Hematopoietic multipotent progenitor cell treated with erythropoietin and hydrocortisone succinate and interleukin-3 and kit ligand, for 6 days (in vitro differentiated cells): ENCODE data around the gene PODXL.
"Not testable (repeated sequence)": the region's sequence is repeated elsewhere in the genome, so short reads cannot be mapped to it uniquely, and the experiment has no call there.

ENCODE experiments used
- DNase-seq: peaks from one replicate; pipeline ENCODE4 v3.0.0-alpha.2; 2015

PODXL gene

GRCh38 chr7:131508754-131509486 lies 47.5 kb downstream of the PODXL start:
- DNase-seq = no peak

GRCh38 chr7:131507592-131508331 lies 48.7 kb downstream of the PODXL start:
- peak; percentile 85 for DNase-seq

DNA sequence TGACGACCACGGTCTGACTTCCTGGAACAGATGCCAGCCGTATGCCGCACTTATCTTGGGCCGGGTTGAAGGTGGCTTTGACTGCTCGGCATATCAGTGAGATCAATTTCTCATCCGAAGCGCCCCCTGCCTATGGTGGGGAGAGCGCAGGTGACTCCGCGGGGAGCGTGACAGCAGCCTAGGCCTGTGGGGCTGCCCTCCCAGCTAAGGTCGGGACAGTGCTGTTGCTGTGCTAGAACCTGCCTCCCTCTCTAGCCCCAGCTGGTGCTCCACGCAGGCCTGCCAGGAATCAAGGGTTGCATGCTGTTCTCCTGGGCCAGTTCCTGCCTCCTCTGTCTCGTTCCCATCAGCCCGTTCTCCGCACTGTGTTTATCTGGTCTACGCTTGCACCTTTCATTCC lies 49.8 kb downstream of the PODXL start:
- DNase-seq = no peak

DNA sequence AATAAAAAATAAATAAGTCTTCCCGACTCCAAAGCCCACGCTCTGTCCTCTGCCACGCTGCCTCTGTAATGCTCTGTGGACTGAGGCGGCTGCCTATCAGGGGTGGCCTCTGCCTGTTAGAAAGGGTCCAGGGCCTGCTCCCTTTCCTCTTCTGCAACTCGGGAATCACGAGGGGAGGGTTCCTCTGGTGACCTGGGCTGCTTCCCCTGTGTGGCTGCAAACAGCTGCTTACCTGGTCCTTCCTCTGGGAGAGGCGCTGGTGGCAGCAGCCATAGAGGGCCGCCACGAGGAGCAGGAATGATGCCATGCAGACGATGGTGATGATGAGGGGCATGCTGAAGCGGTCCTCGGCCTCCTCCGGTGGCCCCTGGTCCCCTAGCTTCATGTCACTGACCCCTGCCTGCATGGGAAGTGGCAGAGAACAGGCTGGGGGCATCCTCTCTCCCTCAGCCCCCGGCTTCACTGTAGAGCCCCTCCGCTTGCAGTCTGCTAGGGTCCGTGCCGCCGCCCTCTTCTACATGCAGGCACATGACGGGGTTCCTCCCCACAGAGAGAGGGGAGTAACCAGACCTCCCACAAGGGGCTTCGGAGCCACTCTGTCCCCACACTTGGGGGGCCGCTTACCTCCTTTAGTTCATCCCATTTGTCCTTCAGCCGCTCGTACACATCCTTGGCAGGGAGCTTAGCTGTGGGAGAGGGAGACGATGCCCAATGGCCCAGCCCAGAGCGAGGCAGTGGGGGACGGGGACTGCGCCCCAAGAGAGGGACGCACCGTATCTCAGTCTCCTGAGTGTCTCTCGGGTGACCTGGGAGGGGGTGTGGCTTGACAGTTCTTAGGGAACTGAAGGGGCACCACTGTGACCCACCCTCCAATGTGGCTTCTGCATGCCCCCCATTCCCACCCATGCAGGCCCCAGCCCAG lies 50.5 kb downstream of the PODXL start:
- DNase-seq = no peak

DNA sequence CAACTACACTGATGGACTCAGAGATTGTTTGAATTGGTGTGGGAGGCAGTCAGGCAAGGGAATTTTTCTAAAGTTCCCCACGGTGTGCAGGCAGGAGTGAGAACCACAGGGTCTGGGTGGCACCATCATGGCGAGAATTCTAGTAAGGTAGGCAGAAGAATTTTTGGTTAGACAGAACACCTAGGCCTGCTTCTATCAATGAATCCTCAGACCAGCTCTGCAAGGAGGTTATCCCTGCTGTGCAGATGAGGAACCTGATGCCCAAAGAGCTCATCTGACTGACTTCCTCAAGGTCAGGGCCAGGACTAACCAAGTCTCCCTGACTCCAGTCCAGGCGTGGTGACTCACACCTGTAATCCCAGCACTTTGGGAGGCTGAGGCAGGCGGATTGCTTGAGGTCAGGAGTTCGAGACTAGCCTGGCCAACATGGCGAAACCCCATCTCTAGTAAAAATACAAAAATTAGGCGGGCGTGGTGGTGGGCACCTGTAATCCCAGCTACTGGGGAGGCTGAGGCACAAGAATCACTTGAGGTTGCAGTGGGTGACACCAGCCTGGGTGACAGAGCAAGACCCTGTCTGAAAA lies 51.3 kb downstream of the PODXL start:
- not testable (repeated sequence) for DNase-seq

- no peak for DNase-seq
Observed at GRCh38 chr7:131504157-131504899, 52.1 kb downstream of the PODXL start.

DNA sequence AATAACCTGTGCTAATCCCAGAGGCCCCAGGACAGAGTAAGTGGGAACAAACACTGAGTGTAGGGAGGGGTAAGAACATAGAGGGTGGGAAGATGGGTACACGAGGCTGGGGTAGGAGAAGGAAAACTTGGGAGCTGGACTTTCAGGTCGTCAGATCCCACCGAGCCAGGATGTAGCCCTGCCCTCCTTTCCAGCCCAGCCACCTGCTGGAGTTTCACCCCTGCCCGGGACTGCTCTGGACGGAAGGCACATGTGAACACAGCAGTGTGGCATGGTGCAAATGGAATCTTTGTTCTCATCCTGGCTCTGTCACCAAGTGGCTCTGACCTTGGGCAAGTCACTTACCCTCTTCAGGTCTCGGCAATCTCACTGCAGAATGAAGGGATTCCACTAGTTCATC lies 52.8 kb downstream of the PODXL start:
- no peak for DNase-seq

- peak; percentile 54 for DNase-seq
Observed at GRCh38 chr7:131502810-131503508, 53.5 kb downstream of the PODXL start.

GRCh38 chr7:131501930-131502685 lies 54.3 kb downstream of the PODXL start:
- DNase-seq = no peak

GRCh38 chr7:131501422-131501821 lies 55.0 kb downstream of the PODXL start:
- peak; percentile 49 for DNase-seq

DNA sequence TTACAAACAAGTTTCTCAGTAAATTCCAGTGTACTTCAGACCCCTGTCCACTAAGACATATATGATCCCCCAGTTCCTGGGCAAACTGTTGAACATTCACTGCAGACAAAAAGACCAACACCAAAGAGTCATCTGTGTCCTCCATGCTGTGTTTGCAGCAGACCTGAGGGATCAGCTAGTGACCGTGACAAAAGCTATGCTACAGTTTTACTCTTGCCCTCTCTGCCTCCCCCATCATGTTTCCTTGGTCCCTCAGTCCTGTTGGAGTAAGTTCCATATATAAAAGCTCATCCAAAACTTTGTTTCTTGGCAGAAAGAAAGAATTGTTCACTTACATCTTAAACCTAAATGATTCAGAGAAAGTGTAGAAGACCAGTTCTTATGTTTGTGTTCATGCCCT lies 56.1 kb downstream of the PODXL start:
- DNase-seq = no peak

DNA sequence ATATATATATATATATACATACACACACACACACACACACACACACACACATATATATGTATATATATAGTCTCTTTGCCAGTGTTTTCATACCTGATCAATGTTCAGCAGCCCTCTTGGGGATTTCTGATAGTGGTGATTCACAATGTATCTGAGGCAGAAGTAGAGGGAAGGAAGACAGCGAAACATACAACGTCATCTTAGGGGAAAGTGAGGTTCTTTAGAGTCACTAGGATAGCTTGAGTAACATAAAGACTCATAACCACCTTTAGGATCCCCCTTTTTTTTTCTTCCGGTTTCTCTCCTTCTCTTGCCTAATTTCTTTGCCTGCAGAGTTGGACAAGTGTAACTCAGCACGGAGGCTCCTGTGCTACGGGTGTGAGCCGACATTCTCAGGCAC lies 56.6 kb downstream of the PODXL start:
- DNase-seq = no peak

DNA sequence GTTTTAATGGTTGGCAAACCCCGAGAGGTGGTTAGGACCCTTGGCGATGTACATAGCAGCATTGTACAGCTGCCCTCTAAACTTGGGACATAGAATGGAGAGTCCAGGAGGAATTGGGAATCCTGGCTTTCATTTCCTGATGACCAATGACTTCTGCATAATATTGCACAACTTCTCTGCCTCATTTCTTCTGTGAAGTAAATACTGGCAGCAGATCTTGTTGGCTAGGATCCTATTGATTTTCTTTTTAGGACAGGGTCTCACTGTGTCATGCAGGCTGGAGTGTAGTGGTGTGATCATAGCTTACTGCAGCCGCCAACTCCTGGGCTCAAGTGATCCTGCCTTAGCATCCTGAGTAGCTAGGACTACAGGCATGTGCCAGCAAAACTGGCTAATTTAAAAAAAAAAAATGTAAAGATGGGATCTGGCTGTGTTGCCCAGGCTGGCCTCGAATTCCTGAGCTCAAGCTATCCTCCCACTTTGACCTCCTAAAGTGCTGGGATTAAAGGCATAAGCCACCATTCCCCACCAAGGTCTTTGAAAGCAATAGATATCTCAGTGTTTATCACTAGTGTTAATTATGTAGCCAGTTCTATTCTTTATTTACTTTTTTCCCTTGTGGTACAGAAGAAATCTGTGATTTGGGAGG lies 58.1 kb downstream of the PODXL start:
- no peak for DNase-seq

- DNase-seq = no peak
Observed at GRCh38 chr7:131497454-131497853, 59.0 kb downstream of the PODXL start.

DNA sequence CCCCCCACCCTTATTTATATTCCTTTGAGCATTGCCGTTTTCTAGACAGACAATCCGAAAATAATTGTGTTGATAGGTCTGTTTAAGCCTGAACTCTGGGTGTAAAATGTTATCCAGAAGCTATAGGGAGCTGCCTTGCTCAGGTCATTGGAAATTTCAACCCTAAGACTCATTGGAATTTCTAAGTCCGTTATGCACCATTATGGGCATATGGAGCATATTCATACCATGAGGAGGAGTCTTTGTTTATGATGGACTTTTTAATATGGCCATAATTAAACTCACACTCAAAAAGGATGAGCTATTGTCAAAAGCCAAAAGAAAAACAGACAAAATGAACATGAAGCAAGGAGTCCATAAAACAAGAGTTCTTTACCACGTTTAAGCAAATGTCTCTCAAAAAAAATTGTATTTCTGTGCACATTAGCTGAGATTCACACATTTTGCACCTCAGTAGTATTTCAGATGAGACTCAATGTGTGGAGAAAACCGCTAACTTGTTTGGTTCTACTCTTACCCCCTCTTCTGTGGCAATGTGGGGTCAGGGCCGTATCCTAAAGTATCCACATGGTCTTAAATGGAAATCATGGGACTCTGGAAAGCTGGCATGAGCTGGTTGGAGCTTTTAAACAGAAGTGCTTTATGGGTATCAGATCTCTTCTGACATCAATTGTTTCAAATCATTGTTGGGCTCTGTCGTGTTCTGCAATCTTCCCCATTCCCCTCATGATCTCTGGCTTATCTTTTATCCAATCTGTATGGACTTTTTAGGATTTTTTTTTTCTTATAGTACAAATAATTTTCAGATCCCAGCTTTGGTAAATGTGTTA lies 60.5 kb downstream of the PODXL start:
- DNase-seq = no peak

DNA sequence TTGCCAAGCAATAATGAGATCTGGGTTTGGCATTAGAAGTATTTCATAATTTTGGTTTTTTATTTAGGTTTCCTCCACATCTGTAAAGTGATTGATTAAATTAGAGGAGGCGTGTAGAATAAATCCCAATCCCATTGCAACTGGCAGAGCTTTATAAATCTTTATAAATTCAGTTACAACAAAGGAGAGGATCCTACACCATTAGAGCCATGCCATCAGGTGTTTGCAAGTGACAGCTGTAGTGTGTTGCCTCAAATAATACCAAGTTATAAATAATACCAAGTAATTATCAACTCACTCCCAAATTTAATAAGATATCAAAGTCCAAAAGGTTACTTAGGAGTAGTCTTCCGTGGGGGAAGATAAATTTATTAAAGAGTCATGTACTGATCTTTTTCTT lies 62.2 kb downstream of the PODXL start:
- no peak for DNase-seq

DNA sequence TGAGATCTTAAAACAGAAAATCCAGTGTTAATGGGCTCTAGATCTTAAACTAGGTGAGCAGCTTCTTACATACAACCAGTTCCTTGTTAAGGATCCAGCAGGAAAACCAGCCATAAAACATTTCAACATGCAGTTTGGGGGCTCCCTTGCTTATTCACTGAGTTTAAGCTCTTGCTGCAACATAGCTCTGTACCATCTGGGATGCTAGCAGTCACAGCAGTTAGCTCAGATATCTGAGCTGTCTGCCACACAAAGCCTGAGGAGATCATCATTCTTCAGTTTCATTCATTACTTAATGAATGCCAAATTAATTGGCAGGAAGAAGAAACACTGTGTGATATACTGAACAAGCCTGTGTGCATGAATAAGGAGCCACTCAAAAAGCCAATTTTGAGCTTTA lies 62.8 kb downstream of the PODXL start:
- DNase-seq = no peak

GRCh38 chr7:131493081-131493480 lies 63.3 kb downstream of the PODXL start:
- DNase-seq = no peak

DNA sequence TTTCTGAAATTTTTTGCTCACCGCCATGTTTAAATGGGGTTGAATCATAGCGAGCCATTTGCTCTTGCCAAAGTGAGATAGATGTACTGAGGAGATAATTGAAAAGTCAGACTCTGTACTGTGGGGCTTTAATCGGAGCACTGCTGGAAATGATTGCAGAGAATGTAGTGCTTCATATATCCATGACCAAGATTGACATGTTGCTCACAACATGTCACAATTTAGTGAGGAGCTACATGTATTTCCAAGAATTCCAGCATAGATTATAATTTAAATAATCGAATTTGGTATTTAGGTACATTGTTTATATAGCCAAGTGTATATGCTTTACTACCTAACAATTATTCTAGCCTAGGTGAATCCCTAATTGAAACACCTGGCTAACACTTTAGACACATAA lies 66.5 kb downstream of the PODXL start:
- no peak for DNase-seq
